OCI-LY7 (cell line): ENCODE results near the gene RIPK4. TPM values are rescaled to one million over a fixed set of nuclear protein-coding genes. Genes with fewer than 3 reads are reported as not detected.

Experiments
- BruUV-seq: library from RNA; stranded (reverse); fragments of 400-500 nt; replicated peaks from 2 replicates; lab custom pipeline; 2021; lab: Mats Ljungman, UMichigan
- CTCF ChIA-PET: fragments of 300-600 bp; sonication (Branson Sonifier 250); formaldehyde crosslinking; loops from one replicate; lab custom pipeline; 2022; ENCODE audit warnings: antibody characterized with exemption; ENCODE audit not compliant: unreplicated experiment; lab: Charles Lee
- POLR2A ChIA-PET: fragments of 300-600 bp; sonication (Branson Sonifier 250); formaldehyde crosslinking; loops from one replicate; lab custom pipeline; 2022; ENCODE audit warnings: antibody characterized with exemption; lab: Charles Lee
- DNase-seq: peaks from one replicate; pipeline ENCODE4 v3.0.0-alpha.2; 2015; ENCODE audit warnings: low spot score
- H2AFZ ChIP-seq: fragments of 200-600 bp; sonication (generic), shearing (Covaris generic); 2 replicates; pipeline ENCODE4 v1.6.1; 2014; ENCODE audit warnings: mild to moderate bottlenecking, antibody characterized with exemption, low read length, moderate library complexity
- H3K27ac ChIP-seq: fragments of 200-600 bp; sonication (generic); 2 replicates; pipeline ENCODE4 v1.5.1; 2014; ENCODE audit warnings: mixed run types, low read depth, mild to moderate bottlenecking, moderate library complexity, low read length, inconsistent platforms; ENCODE audit not compliant: poor library complexity, severe bottlenecking
- H3K36me3 ChIP-seq: fragments of 200-600 bp; sonication (generic); 2 replicates; pipeline ENCODE4 v1.6.1; 2014; ENCODE audit warnings: mild to moderate bottlenecking, antibody characterized with exemption, low read length, moderate library complexity, mixed read lengths; ENCODE audit not compliant: insufficient read depth
- H3K4me1 ChIP-seq: fragments of 200-600 bp; sonication (generic); 2 replicates; pipeline ENCODE4 v1.5.1; 2014; ENCODE audit warnings: mild to moderate bottlenecking, low read length; ENCODE audit not compliant: insufficient read depth, poor library complexity, severe bottlenecking
- H3K4me2 ChIP-seq: fragments of 200-600 bp; sonication (generic); 2 replicates; pipeline ENCODE4 v1.6.1; 2014; ENCODE audit warnings: mild to moderate bottlenecking, low read length
- H3K4me3 ChIP-seq: fragments of 200-600 bp; sonication (generic); 2 replicates; pipeline ENCODE4 v1.5.1; 2014; ENCODE audit warnings: mild to moderate bottlenecking, low read depth, low read length; ENCODE audit not compliant: poor library complexity, severe bottlenecking
- H3K79me2 ChIP-seq: fragments of 200-600 bp; sonication (generic); 2 replicates; pipeline ENCODE4 v1.6.1; 2016; ENCODE audit warnings: low read depth, mild to moderate bottlenecking, low read length, moderate library complexity, mixed read lengths; ENCODE audit not compliant: insufficient read depth
- H3K9me2 ChIP-seq: fragments of 200-600 bp; sonication (generic); 2 replicates; pipeline ENCODE4 v1.6.1; 2016; ENCODE audit warnings: mild to moderate bottlenecking, low read length, mixed read lengths; ENCODE audit not compliant: insufficient read depth
- H3K9me3 ChIP-seq: fragments of 200-600 bp; sonication (generic); 2 replicates; pipeline ENCODE4 v1.6.1; 2014; ENCODE audit warnings: mild to moderate bottlenecking, mixed run types, low read length, mixed read lengths
- H4K20me1 ChIP-seq: fragments of 200-600 bp; sonication (generic); 2 replicates; pipeline ENCODE4 v1.6.1; 2014; ENCODE audit warnings: mild to moderate bottlenecking, antibody characterized with exemption, low read length, moderate library complexity, mixed read lengths; ENCODE audit not compliant: insufficient read depth
- EZH2phosphoT487 ChIP-seq: fragments of 200-600 bp; sonication (generic); IDR thresholded peaks from 2 replicates; pipeline ENCODE4 v1.6.1; 2018; ENCODE audit warnings: low read depth, borderline replicate concordance, mild to moderate bottlenecking, mixed run types, antibody characterized with exemption, low read length, moderate library complexity, mixed read lengths
- intact Hi-C: fragments of 100-400 bp; cut with micrococcal nuclease; formaldehyde crosslinking; loops from one replicate; pipeline ENCODE4 v1.10.0; 2022; ENCODE audit not compliant: unreplicated experiment
- total RNA-seq, 2 experiments: library from RNA; depleted of rRNA in 1 of 2; stranded (reverse); fragments of >200 nt in 1 of 2; shearing (Covaris generic) in 1 of 2; gene quantifications; 2 replicates each; pipeline ENCODE4 v1.2.3, GENCODE V29; 2014 to 2022
- TF ChIP-seq, protein P1 (sequence below): fragments of 200-600 bp; sonication (generic); conservative IDR thresholded peaks from 2 replicates; pipeline ENCODE4 v1.5.1; 2014; ENCODE audit warnings: mild to moderate bottlenecking, antibody characterized with exemption, low read length, moderate library complexity, mixed read lengths

RIPK4 gene
- total RNA-seq, 2 experiments from 2014 or later, result 0.08 to 0.19 TPM

DNA sequence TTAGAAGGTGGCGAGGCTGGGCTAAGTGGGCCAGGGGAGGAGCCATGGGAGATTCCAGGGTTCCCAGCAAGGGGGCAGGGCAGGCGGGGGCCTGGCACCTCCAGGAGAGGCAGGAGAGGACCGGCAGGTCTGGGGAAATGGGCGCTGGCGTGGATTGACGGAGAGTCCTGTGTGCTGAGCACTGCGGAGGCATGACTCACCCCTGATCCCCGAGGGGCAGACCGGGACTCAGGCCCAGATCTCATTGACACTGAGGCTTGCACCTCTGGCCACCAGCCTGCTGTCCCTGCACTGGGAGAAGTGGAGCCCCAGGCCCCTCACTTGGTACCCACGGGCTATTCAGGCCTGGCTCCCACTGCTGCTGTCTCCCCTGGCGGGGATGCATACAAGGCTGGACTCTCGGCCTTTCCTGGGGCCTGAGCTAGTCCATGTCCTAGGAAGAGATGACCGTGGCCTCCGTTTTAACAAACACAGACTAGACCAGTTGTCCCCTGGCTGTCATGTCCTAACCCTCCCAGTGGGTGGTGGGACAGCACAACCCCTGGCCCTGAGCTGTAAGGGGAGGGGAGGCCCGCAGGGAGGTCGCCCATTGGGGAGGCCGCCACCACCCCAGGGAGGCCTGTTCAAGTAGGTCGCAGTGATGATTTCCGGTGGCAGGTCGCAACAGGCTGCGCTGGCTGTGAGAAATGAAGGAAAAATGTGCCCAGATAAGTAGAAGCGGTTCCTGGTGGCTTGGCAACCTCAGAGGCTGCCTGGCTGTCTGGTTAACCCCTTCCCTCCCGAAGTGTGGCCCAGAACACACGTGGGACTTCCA, 39.7 kb downstream of the RIPK4 start:
- no peak for DNase-seq
- ChIA-PET POLR2A (no interaction called here), CTCF (interaction anchor here (0.6 kb wide), 1 partner anchor 405 kb away, joined by 3 read pairs; no protein-coding TSS in a partner anchor)
- Histone ChIP-seq H3K4me2 (no peak overlapping the region), H3K4me3 (no peak overlapping the region), H3K9me3 (no peaks in the 10 kb centered on the region), H2AFZ (no peak overlapping the region), H3K27ac (no peak overlapping the region), H3K36me3 (no peaks in the 10 kb centered on the region), H4K20me1 (no peaks in the 10 kb centered on the region), H3K9me2 (no peaks in the 10 kb centered on the region), H3K79me2 (no peaks in the 10 kb centered on the region), H3K4me1 (peaks cover 17% of the 10 kb centered on the region)
- intact Hi-C loops, result no loop called here
- BruUV-seq, result no TSS peak
- TF ChIP-seq, protein P1, sequence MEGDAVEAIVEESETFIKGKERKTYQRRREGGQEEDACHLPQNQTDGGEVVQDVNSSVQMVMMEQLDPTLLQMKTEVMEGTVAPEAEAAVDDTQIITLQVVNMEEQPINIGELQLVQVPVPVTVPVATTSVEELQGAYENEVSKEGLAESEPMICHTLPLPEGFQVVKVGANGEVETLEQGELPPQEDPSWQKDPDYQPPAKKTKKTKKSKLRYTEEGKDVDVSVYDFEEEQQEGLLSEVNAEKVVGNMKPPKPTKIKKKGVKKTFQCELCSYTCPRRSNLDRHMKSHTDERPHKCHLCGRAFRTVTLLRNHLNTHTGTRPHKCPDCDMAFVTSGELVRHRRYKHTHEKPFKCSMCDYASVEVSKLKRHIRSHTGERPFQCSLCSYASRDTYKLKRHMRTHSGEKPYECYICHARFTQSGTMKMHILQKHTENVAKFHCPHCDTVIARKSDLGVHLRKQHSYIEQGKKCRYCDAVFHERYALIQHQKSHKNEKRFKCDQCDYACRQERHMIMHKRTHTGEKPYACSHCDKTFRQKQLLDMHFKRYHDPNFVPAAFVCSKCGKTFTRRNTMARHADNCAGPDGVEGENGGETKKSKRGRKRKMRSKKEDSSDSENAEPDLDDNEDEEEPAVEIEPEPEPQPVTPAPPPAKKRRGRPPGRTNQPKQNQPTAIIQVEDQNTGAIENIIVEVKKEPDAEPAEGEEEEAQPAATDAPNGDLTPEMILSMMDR, result no peak
- no peak for TF ChIP-seq EZH2phosphoT487

DNA sequence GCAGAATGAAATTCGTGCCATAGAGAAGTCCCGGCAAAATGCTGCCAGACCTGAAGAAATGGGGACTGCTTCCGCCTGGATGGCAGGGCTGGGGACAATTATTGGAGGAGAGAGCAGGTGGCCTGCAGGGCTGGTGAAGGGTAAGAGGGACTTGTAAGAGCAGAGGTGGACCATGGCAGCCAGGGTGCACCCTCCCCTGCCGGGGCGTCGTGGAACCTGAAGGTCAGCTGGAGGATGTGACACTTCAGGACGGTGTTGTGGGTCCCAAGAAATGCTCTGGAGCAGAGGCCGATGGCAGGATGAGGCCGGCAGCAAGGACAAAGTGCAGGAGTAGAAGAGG, 40.3 kb downstream of the RIPK4 start:
- no peak overlapping the region for H2AFZ ChIP-seq
- POLR2A ChIA-PET, result no interaction called here
- H3K4me1 ChIP-seq, result peaks cover 17% of the 10 kb centered on the region
- CTCF ChIA-PET, result no interaction called here
- TF ChIP-seq, protein P1, result no peak
- no peaks in the 10 kb centered on the region for H3K9me2 ChIP-seq
- no peaks in the 10 kb centered on the region for H3K79me2 ChIP-seq
- H4K20me1 ChIP-seq, result no peaks in the 10 kb centered on the region
- no peak for DNase-seq
- no peaks in the 10 kb centered on the region for H3K9me3 ChIP-seq
- no peak overlapping the region for H3K4me3 ChIP-seq
- H3K4me2 ChIP-seq, result no peak overlapping the region
- BruUV-seq, result no TSS peak
- no peak overlapping the region for H3K27ac ChIP-seq
- intact Hi-C loops, result no loop called here
- no peaks in the 10 kb centered on the region for H3K36me3 ChIP-seq

DNA sequence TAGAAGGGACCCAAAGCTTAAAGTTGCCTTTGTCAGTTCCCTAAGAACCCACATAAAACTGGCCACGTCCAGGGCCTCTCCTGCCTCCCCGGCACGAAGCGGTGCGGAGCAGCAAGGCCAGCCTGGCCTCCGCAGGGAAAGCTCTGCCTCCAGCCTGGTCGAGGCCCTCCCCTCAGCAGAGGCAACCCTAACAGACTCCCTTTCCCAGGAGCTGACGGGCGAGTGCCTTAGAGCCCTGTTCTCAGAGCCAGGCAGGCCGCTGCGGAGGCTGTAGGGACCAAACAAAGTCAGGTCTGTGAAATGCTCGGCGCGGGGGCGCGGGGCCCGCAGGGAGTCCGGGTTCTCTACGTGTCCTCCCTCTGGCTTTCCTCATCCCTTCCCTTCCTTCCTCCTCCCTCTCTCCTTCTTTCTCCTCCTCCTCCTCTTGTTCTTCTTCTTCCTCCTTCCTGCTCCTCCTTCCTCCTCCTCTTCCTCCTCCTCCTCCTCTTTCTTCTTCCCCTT, 40.7 kb downstream of the RIPK4 start:
- Histone ChIP-seq H4K20me1 (no peaks in the 10 kb centered on the region), H3K9me3 (no peaks in the 10 kb centered on the region), H3K4me2 (no peak overlapping the region), H3K4me1 (peaks cover 17% of the 10 kb centered on the region), H2AFZ (no peak overlapping the region), H3K36me3 (no peaks in the 10 kb centered on the region), H3K27ac (no peak overlapping the region), H3K4me3 (no peak overlapping the region), H3K9me2 (no peaks in the 10 kb centered on the region), H3K79me2 (no peaks in the 10 kb centered on the region)
- POLR2A ChIA-PET, result no interaction called here
- BruUV-seq, result no TSS peak
- TF ChIP-seq EZH2phosphoT487, result no peak
- TF ChIP-seq, protein P1, result no peak
- intact Hi-C loops, result no loop called here
- CTCF ChIA-PET, result no interaction called here
- no peak for DNase-seq
